GM15510 (cell line): ENCODE results near the gene AKR7A2.

Experiments used
- POLR2A ChIP-seq: IDR thresholded peaks from 3 replicates; pipeline ENCODE4 v1.6.1; 2011; ENCODE audit warnings: borderline replicate concordance; ENCODE audit not compliant: insufficient read length; ENCODE audit errors: extremely low read depth

Gene AKR7A2

DNA sequence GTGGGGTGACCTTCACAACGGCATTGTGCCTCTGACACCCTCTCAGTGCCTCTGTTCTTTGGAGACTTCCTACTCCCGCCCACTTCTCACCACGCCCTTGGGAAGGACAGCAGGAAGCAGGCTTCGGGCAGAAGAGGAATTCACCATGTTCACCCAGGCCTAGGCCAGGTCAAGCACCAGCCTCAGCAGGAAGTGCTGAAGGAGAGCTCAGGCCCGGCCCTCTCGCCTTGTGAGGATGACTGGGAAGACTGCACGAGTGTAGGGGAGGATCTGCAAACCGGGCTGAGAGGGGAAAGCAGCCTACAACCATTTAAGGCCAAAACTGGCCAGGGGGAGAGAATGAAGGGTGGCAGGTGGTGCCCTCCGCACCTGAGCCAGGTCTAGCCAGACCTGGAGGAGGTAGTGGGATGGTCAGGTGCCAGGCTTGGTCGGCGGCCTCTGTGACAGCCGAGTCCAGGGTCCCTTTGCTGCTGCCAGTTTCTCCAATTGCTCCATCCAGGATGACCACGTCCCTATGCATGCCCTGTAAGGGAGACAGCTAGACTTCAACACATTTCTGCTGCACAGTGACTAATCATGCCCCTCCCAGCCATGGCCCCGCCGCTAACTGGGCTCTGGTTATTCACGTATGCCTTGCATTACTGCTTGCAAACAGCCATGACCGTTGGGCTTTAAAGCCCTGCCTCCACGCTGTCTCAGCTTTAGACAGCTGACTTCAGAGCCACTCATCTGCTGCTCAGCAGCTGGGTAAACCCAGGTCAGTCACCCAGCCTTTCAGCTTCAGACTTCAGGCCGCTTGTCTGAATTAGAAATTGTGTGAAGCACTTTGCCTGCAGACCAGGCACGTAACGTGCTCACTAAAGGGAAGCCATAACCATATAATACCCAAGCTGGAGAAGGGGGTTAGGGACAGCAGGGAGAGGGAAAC, 51.5 kb downstream of the AKR7A2 start:
- no peak for TF ChIP-seq POLR2A

DNA sequence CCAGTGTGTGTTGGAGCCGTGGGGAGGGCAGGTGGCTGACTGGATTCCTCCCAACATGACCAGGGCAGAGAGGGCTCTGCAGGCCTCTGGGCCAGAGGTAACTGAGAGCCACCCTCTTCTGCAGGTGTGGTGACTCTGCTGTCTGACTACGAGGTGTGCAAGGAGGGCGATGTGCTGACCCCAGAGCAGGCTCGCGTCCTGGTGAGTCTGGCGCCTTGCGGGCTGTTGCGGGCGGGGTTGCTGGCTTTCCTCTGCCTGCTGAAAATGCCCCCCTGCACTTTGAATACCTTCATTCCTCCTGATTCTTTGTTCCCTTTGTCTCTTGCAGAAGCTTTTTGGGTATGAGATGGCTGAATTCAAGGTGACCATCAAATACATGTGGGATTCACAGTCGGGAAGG, 53.6 kb downstream of the AKR7A2 start:
- TF ChIP-seq POLR2A = no peak

DNA sequence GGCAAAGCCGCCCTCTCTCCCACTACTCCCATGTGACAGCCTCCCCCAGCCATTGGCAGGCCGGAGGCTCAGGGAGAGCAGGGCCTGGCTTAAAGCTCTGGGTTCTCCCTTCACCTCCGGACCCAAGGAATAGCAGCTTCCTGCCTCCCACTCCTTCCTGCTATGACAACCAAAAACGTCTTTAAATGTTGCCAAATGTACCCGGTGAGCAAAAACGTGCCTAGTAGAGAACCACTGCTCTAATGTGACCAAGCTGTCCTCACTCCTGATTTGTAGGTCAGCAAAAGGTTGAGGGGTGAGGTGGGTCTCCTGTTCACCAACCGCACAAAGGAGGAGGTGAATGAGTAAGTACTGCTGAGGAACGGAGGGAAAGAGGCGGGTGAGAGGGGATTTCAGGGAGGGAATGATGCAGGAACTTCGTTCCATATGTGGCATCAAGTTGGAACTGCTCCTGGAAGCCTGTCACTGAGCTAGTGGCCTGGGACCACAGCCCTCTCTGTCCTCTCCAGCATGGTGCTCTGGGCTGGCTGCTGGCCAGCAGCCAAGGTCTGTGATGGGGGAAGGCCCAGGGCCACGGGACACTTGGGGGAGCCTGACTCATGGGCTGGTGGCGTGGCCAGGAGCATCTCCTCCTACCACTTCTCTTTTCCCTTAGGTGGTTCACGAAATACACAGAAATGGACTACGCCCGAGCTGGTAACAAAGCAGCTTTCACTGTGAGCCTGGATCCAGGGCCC, 54.6 kb downstream of the AKR7A2 start:
- no peak for TF ChIP-seq POLR2A

DNA sequence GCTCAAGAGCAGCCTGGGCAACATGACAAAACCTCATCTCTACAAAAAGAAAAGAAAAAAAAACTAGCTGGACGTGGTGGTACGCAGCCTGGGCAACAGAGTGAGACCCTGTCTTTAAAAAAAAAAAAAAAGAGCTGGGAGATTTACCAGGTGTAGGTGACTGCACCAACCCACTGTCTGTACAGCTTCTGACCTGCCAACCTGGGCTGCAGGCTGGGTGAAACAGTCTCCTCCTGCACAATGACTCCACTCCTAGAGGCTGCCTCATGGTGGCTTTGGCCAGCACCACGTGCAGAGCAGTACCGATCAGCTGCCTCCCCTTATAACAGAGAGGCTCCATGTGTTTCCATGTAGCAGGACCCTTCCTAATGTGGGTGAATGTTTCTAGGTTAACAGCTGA, 56.7 kb downstream of the AKR7A2 start:
- TF ChIP-seq POLR2A = no peak

DNA sequence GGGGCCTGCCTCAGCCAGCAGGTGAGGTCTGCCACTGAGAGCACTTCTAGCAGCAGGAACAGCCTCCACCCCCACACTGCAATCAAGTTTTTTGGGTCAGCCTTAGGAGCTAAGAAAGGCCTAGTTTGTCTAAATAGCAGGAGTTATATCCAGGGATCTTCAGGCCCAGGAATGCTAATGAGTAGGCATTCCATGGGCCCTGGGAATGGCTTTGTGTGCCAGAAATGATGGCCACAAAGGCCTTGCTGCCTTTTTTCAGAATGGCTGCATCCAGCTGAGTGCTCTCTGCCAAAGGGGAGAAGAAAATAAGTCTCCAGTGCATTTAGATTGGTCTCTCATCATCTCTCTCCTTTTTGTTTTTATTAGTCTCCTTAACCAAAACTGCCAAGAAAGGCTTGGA, 57.5 kb downstream of the AKR7A2 start:
- TF ChIP-seq POLR2A = no peak
